ENCODE results near the gene NOC2L.

The NOC2L gene

DNA sequence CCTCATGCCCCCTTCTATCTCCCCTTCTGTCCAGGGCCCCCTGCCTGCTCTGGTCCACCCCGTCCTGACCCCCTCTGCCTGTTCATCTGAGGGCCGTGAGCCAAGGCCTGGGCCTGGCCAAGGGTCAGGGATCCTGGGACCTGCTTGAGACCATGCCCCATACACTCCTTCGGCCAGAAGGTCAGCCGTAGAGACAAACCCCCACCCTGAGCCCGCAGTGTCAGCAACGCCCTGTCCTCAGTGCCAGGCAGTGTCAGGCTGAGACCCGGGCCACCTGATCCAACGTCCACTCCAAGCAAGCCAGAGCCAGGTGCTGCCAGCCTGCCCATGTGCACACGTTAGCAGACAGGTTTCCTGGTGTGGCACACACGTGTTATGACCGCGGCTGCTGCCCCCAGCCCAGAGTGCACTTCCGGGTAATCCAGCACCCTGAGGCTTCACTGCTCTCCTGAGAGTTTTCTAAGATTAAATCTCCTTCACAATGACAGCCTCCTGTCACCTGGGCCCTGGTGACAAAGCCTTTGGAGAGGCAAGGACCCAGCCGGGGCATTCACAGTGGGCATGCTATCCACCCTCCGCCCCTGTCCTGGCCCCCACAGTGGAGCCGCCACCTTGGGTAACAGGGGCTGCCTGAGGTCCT, 45.4 kb downstream of the NOC2L start:
- no peak overlapping the region for H3K4me3 ChIP-seq (ENCODE audit: low read length)
- DNase-seq (ENCODE audit: low read depth), result no peak
- TF ChIP-seq, protein P1, sequence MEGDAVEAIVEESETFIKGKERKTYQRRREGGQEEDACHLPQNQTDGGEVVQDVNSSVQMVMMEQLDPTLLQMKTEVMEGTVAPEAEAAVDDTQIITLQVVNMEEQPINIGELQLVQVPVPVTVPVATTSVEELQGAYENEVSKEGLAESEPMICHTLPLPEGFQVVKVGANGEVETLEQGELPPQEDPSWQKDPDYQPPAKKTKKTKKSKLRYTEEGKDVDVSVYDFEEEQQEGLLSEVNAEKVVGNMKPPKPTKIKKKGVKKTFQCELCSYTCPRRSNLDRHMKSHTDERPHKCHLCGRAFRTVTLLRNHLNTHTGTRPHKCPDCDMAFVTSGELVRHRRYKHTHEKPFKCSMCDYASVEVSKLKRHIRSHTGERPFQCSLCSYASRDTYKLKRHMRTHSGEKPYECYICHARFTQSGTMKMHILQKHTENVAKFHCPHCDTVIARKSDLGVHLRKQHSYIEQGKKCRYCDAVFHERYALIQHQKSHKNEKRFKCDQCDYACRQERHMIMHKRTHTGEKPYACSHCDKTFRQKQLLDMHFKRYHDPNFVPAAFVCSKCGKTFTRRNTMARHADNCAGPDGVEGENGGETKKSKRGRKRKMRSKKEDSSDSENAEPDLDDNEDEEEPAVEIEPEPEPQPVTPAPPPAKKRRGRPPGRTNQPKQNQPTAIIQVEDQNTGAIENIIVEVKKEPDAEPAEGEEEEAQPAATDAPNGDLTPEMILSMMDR (conservative IDR thresholded peaks at IDR 0.05; ENCODE audit: low read depth, low read length), result no peak

DNA sequence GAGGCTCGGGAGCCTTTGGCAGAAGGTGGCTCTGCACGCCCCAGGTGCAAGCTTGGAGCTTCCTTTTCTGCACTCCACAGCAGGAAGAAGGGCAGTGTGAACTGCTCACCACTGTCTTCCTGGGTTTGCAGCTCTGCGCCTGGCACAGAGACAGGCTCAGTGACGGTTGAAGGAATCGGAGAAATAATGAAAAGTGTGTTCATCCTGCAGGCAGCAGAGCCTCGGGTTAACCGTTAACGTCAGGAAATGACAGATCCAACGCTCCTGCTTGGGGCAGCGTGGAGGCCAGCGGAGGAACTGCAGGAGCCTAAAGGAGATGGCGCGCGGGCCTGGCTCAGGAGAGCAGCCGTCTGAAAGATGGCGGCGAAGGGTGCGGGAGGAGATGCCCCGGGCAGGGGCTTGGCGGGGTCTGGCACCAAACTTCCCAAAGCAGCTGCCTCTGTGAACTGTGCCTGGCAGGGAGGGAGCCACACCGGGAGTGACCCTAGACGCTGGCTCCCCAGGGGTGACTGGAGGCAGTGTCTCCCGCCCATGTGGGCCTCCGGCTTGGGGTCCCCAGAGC, 46.2 kb downstream of the NOC2L start:
- H3K4me3 ChIP-seq (ENCODE audit: low read length), result no peak overlapping the region
- TF ChIP-seq, protein P1 (conservative IDR thresholded peaks at IDR 0.05; ENCODE audit: low read depth, low read length), result no peak
- DNase-seq (ENCODE audit: low read depth), result no peak

DNA sequence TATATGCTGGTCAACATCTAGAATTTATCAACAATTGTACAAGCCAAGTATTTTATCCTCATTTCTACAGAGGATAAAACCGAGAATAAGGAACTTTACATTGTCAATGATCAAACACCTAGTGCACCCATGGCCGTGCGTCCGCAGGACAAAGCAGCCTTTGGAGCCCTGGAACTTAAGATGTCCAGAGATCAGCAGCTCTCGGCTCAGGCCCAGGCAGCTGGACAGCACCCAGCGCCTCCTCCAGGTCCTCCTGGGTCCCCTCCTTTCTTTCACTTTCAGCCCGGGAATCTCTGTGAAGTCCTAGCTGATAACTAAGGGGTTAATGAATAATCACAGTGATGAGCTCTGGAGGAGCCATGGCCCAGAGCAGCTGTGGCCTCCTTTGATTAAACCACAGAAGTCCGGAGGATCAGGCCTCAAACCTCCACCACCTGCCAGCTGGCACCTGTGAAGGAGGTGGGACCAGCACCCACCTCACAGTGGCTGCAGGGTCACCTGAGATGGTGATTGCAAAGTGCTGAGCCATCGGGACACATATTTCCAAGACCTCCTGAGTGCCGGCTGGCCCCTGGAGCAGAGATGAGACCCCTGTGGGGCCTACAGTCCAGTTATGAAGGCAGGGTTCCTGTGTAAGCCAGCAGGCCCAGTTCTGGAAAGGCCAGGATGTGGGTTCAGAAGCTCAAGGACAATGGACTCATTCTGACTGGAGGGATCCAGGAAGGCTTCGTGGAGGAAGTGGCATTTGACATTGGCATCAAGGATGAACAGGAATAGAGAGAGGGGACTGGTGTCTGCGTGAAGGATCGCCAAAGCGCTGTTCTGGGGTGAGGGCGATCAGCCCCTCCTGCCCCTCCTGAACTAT, 46.9 kb downstream of the NOC2L start:
- no peak overlapping the region for H3K4me3 ChIP-seq (ENCODE audit: low read length)
- TF ChIP-seq, protein P1 (conservative IDR thresholded peaks at IDR 0.05; ENCODE audit: low read depth, low read length), result no peak
- no peak for DNase-seq (ENCODE audit: low read depth)

DNA sequence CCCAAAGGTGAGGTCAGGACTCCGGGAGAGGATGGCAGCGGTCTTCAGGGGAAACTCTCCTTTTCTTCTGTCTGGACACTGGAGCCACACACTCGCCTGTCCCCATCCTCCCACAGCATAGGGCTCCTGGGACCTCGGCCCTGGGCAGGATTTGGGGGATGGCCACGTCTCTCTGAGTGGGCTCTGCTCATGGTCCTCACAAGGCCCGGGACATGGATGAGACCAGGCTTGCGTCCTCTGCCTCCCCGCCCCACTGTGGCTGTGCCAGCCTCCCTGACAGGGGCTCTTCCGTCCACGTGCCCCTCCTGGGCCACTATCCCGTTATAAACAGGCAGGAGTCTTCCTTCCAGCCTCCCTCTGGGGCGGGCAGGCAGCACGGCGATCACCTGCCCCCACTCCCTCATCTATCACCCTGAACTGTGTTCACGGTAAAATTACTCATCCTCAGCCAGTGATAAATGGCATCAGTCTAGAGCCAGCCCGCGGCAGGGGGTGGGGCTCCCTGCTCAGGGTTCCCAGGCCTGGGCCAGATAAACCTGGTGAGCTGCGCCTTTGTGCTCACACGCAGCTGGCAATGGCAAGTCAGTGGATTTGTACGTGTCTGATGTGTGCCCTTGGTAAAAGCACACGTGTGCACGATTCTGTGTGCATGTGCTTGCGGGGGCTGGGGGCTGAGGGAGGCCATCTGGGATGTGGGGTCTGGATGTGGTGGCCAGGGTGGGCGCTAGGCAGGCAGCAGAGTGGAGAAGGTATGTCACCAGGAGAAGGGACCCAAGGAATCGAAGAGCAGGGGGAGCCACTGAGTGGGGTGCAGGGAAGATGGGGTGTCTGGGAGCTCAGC, 48.0 kb downstream of the NOC2L start:
- no peak for DNase-seq (ENCODE audit: low read depth)
- H3K4me3 ChIP-seq (ENCODE audit: low read length), result no peak overlapping the region
- TF ChIP-seq, protein P1 (conservative IDR thresholded peaks at IDR 0.05; ENCODE audit: low read depth, low read length), result no peak

DNA sequence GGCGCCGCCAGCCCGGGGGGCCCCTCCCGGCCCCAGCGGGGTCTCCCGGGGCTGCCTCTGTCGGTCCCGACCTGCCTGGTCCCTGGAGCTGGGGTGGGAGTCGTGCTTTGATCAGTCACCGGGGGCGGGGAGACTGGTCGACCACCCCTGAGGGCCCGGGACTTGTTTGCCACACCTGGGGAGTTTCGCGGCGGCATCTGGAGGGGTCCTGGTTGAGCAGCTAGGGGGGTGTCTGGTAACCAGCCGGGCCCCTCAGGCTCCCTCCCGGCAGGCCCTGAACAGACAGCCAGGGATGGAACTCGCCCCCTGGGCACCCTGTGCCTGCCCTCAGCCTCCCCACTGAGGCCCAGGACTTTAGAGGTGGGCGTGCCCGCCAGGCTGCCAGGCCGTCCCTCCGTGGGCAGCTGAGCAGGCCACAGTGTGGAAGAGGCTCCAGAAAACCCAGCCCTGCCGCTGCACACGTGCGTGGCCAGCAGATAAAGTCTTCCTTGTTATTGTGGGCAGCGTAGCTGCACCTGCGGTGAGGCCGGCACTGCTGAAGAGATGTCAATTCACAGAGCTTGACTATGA, 48.7 kb downstream of the NOC2L start:
- H3K4me3 ChIP-seq (ENCODE audit: low read length), result peak overlapping the region; percentile 14
- DNase-seq (ENCODE audit: low read depth), result no peak
- TF ChIP-seq, protein P1 (conservative IDR thresholded peaks at IDR 0.05; ENCODE audit: low read depth, low read length), result no peak

DNA sequence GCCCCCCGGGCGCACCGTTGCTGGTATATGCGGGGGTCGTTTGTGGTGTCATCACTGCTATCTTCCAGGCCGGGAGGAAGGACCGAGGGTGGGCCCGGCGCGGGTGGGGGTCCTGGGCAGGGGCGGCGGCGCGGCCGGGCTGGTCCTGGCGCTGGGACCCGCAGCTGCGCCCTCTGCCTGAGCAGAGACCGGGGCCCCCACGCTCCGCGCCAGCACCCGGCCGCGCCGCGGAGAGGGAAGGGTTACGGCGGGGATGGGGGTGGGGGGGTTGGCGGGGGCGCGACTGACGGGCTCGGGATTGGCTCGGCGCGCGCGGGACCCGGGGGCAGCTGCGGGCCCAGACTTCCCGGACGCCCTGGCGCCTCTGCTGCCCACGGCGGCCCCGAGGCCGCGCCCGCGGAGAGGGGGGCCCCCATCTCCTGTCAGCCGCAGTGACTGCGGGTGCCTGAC, 49.2 kb downstream of the NOC2L start:
- no peak overlapping the region for H3K4me3 ChIP-seq (ENCODE audit: low read length)
- no peak for DNase-seq (ENCODE audit: low read depth)
- TF ChIP-seq, protein P1 (conservative IDR thresholded peaks at IDR 0.05; ENCODE audit: low read depth, low read length), result no peak
